Measurements from ENCODE around the gene COMP.

GRCh38 chr19:18775586-18776287 lies 15.4 kb downstream of the COMP start:
- TF ChIP-seq, protein P1, sequence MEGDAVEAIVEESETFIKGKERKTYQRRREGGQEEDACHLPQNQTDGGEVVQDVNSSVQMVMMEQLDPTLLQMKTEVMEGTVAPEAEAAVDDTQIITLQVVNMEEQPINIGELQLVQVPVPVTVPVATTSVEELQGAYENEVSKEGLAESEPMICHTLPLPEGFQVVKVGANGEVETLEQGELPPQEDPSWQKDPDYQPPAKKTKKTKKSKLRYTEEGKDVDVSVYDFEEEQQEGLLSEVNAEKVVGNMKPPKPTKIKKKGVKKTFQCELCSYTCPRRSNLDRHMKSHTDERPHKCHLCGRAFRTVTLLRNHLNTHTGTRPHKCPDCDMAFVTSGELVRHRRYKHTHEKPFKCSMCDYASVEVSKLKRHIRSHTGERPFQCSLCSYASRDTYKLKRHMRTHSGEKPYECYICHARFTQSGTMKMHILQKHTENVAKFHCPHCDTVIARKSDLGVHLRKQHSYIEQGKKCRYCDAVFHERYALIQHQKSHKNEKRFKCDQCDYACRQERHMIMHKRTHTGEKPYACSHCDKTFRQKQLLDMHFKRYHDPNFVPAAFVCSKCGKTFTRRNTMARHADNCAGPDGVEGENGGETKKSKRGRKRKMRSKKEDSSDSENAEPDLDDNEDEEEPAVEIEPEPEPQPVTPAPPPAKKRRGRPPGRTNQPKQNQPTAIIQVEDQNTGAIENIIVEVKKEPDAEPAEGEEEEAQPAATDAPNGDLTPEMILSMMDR (IDR thresholded peaks at IDR 0.05): no peak
- TF ChIP-seq EZH2 (IDR thresholded peaks at IDR 0.05; ENCODE audit: borderline replicate concordance, insufficient read depth, low read depth, low read length, poor library complexity, severe bottlenecking): no peak

Data from B cell (primary cell).